Right lobe of liver (tissue), 6 donors: ENCODE data around the gene DNAJC13. TPM values are rescaled to one million over a fixed set of nuclear protein-coding genes. Genes with fewer than 3 reads are reported as not detected.

Source experiments
- ATAC-seq, 4 donors: fragments of 200-7000 bp; cut with Tn5 transposase; one replicate each; pipeline ENCODE4 v1.9.1; 2020; ENCODE audit warnings: mild to moderate bottlenecking in 4 of 4, moderate library complexity in 4 of 4
- DNase-seq, 3 donors: peaks; one replicate each; pipeline ENCODE4 v3.0.0-alpha.2; 2020
- H3K27ac ChIP-seq, 3 donors: fragments of 200-600 bp; one replicate each; pipeline ENCODE4 v1.8.0; 2022
- H3K27me3 ChIP-seq, 2 donors: fragments of 200-600 bp; one replicate each; pipeline ENCODE4 v1.8.0; 2022
- H3K36me3 ChIP-seq, 4 donors: fragments of 200-600 bp; sonication (generic) in 1 of 4; one replicate each; pipeline versions ENCODE4 v1.5.1 to v1.8.0; 2017 to 2022; ENCODE audit warnings: control low read depth in 1 of 4
- H3K4me1 ChIP-seq, 4 donors: fragments of 200-600 bp; sonication (generic) in 1 of 4; one replicate each; pipeline versions ENCODE4 v1.5.1 to v1.8.0; 2017 to 2022; ENCODE audit warnings: control low read depth in 1 of 4
- H3K4me3 ChIP-seq, 3 donors: fragments of 200-600 bp; one replicate each; pipeline ENCODE4 v1.8.0; 2022
- H3K9me3 ChIP-seq, 4 donors: fragments of 200-600 bp; sonication (generic) in 1 of 4; one replicate each; pipeline versions ENCODE4 v1.5.1 to v1.8.0; 2017 to 2022; ENCODE audit warnings: control low read depth in 1 of 4
- CTCF ChIP-seq, 4 donors: fragments of 200-600 bp in 3 of 4; fragments of 450-650 bp in 1 of 4; IDR thresholded peaks; one replicate each; pipeline versions ENCODE4 v1.5.1 to v1.8.0; 2016 to 2022; ENCODE audit warnings: antibody characterized with exemption in 4 of 4, mild to moderate bottlenecking in 2 of 4
- POLR2A ChIP-seq: fragments of 450-650 bp; IDR thresholded peaks from one replicate; pipeline ENCODE4 v1.6.1; 2017; ENCODE audit warnings: antibody characterized with exemption, mild to moderate bottlenecking
- WGBS: methylation state at CpG from one replicate; pipeline ENCODE4 v1.1.6; 2018; ENCODE audit warnings: low coverage, low lambda C conversion rate; ENCODE audit not compliant: insufficient coverage; ENCODE audit errors: missing lambda C conversion rate; 5-methylcytosine and 5-hydroxymethylcytosine counted together
- intact Hi-C, 2 donors: fragments of 100-400 bp; cut with DNase I; formaldehyde crosslinking; loops; one replicate each; pipeline versions ENCODE4 v1.11.2 to v1.14.1; 2022
- total RNA-seq, 6 experiments: library from RNA; depleted of rRNA in 2 of 6; stranded (reverse); fragments of >200 nt in 2 of 6; fragmentation: NEBNext Ultra II Directional in 3 of 6; extraction: Animal tissue kit (Norgen Biotek cat#: 25700) in 3 of 6; gene quantifications; one replicate each; pipeline versions ENCODE4 v1.1.0 to v1.2.4, GENCODE V29; 2016 to 2023
- donor health status: DM: no; HTN: yes; CAD: no.
- donor health status: DM: no; HTN: no; CAD: no.
- donor health status: DM: no; HTN: no; CAD: no.
- donor health status: DM: no; HTN: yes; CAD: no.
- donor health status: DM: no; HTN: yes; CAD: no.

DNAJC13 gene
- total RNA-seq, 6 experiments from 2014 or later, result 12.6 to 19.4 (median 18.3) TPM

- H3K9me3 ChIP-seq, result no peaks in the 10 kb centered on the region
- intact Hi-C loops, result no loop called here
- H3K27ac ChIP-seq, result no peak overlapping the region
- H3K36me3 ChIP-seq, result peaks cover 0 to 62% (median 10%) of the 10 kb centered on the region in 4 donors
- no peaks in the 10 kb centered on the region for H3K27me3 ChIP-seq
- TF ChIP-seq CTCF (IDR thresholded peaks at IDR 0.05) (no peak), POLR2A (no peak)
- DNase-seq (no peak), ATAC-seq (no peak)
- H3K4me3 ChIP-seq, result no peak overlapping the region
- H3K4me1 ChIP-seq, result no peaks in the 10 kb centered on the region
Observed at GRCh38 chr3:132464066-132464465, 46.8 kb downstream of the DNAJC13 start.

GRCh38 chr3:132469326-132469725 lies 52.0 kb downstream of the DNAJC13 start:
- Histone ChIP-seq H3K36me3 (peaks cover 0 to 24% (median 10%) of the 10 kb centered on the region in 4 donors), H3K4me3 (no peak overlapping the region), H3K27ac (no peak overlapping the region), H3K27me3 (no peaks in the 10 kb centered on the region), H3K4me1 (no peaks in the 10 kb centered on the region), H3K9me3 (no peaks in the 10 kb centered on the region)
- no peak for TF ChIP-seq CTCF (IDR thresholded peaks at IDR 0.05)
- no peak for TF ChIP-seq POLR2A
- intact Hi-C loops, result no loop called here
- DNase-seq (no peak), ATAC-seq (no peak)
- WGBS, result 100% methylated on average over 1 of the region's 1 CpG

- TF ChIP-seq CTCF (IDR thresholded peaks at IDR 0.05) (no peak), POLR2A (no peak)
- H3K4me3 ChIP-seq, result no peak overlapping the region
- peaks cover 0 to 39% (median 12%) of the 10 kb centered on the region in 4 donors for H3K36me3 ChIP-seq
- ATAC-seq (no peak), DNase-seq (no peak)
- no peaks in the 10 kb centered on the region for H3K4me1 ChIP-seq
- 65% methylated on average over 3 of the region's 3 CpGs for WGBS
- H3K9me3 ChIP-seq, result no peaks in the 10 kb centered on the region
- H3K27me3 ChIP-seq, result no peaks in the 10 kb centered on the region
- no peak overlapping the region for H3K27ac ChIP-seq
- intact Hi-C loops, result no loop called here
Observed at GRCh38 chr3:132486099-132486498, 68.8 kb downstream of the DNAJC13 start.

GRCh38 chr3:132488151-132488550 lies 70.8 kb downstream of the DNAJC13 start:
- Histone ChIP-seq H3K4me3 (no peak overlapping the region), H3K9me3 (no peaks in the 10 kb centered on the region), H3K36me3 (peaks cover 0 to 39% (median 5%) of the 10 kb centered on the region in 4 donors), H3K4me1 (no peaks in the 10 kb centered on the region), H3K27ac (no peak overlapping the region), H3K27me3 (no peaks in the 10 kb centered on the region)
- DNase-seq, result no peak
- ATAC-seq, result no peak
- no peak for TF ChIP-seq CTCF (IDR thresholded peaks at IDR 0.05)
- TF ChIP-seq POLR2A, result no peak
- WGBS, result 67% methylated on average over 2 of the region's 2 CpGs
- intact Hi-C loops, result no loop called here

GRCh38 chr3:132499071-132499470 lies 81.8 kb downstream of the DNAJC13 start:
- Histone ChIP-seq H3K9me3 (no peaks in the 10 kb centered on the region), H3K36me3 (peaks cover 8 to 68% (median 19%) of the 10 kb centered on the region in 4 donors), H3K4me1 (no peaks in the 10 kb centered on the region), H3K27me3 (no peaks in the 10 kb centered on the region), H3K4me3 (no peak overlapping the region), H3K27ac (no peak overlapping the region)
- TF ChIP-seq CTCF (IDR thresholded peaks at IDR 0.05), result no peak
- no peak for TF ChIP-seq POLR2A
- DNase-seq (no peak), ATAC-seq (no peak)
- intact Hi-C loops, result no loop called here
- WGBS, result 94% methylated on average over 3 of the region's 3 CpGs
